Measurements from ENCODE around the gene USP6.

DNA sequence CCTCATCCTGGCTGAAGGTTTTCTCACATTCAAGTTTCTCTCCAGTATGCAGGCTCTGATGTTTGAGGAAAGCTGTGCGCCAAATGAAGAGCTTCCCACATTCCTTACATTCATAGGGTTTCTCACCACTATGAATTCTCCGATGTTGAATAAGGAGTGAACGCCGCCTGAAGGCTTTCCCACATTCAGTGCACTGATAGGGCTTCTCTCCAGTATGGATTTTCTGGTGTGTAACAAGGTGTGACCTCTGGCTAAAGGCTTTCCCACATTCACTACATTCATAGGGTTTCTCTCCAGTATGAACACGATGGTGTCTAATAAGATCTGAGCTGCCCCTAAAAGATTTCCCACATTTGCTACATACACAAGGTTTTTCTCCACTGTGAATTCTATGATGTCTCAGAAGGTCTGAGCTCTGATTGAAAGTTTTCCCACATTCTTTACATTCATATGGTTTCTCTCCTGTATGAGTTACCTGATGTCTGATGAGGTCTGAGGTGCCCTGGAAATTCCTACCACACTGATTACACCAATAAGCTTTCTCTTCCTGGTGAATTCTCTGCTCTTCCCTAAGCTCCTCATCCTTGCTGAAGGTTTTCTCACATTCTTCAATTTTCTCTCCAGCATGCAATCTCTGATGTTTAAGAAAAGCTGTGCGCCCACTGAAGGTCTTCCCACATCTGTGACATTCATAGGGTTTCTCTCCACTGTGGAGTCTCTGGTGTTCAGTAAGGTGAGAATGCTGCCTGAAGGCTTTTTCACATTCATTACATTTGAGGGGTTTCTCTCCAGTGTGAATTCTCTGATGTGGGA, 67.0 kb downstream of the USP6 start:
- TF ChIP-seq, protein P1, sequence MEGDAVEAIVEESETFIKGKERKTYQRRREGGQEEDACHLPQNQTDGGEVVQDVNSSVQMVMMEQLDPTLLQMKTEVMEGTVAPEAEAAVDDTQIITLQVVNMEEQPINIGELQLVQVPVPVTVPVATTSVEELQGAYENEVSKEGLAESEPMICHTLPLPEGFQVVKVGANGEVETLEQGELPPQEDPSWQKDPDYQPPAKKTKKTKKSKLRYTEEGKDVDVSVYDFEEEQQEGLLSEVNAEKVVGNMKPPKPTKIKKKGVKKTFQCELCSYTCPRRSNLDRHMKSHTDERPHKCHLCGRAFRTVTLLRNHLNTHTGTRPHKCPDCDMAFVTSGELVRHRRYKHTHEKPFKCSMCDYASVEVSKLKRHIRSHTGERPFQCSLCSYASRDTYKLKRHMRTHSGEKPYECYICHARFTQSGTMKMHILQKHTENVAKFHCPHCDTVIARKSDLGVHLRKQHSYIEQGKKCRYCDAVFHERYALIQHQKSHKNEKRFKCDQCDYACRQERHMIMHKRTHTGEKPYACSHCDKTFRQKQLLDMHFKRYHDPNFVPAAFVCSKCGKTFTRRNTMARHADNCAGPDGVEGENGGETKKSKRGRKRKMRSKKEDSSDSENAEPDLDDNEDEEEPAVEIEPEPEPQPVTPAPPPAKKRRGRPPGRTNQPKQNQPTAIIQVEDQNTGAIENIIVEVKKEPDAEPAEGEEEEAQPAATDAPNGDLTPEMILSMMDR (IDR thresholded peaks at IDR 0.05 in 4 of 5, conservative IDR thresholded peaks at IDR 0.05 in 1 of 5) = no peak
- TF ChIP-seq POLR2A (IDR thresholded peaks at IDR 0.05) = no peak
